B cell (primary cell): ENCODE measurements around the gene PCIF1.

ENCODE experiments used
- CTCF ChIP-seq: fragments of 200-600 bp; IDR thresholded peaks from one replicate; pipeline ENCODE4 v1.8.0; 2022; ENCODE audit warnings: antibody characterized with exemption, mild to moderate bottlenecking
- EZH2 ChIP-seq: IDR thresholded peaks from 2 replicates; pipeline ENCODE4 v1.6.1; 2012; ENCODE audit warnings: borderline replicate concordance, low read depth, mild to moderate bottlenecking, moderate library complexity, low read length; ENCODE audit not compliant: insufficient read depth, poor library complexity, severe bottlenecking

GRCh38 chr20:45947110-45947866, 12.8 kb downstream of the PCIF1 start:
- TF ChIP-seq CTCF (no peak), EZH2 (no peak)
